IPS DF 6.9 (cell line): Measurements from ENCODE around the gene HECA.
"Not testable (repeated sequence)": the region's sequence is repeated elsewhere in the genome, so short reads cannot be mapped to it uniquely, and the experiment has no call there.

ENCODE experiments used
- DNase-seq: peaks from one replicate; pipeline ENCODE4 v3.0.0-alpha.2; 2013; ENCODE audit warnings: low read depth, low spot score
- H3K27ac ChIP-seq: one replicate; pipeline ENCODE4 v1.5.1; 2013; ENCODE audit warnings: low read length, control low read depth
- H3K27me3 ChIP-seq: 2 replicates; pipeline ENCODE4 v1.6.1; 2013; ENCODE audit warnings: mild to moderate bottlenecking, low read length; ENCODE audit not compliant: control insufficient read depth, insufficient read depth
- H3K36me3 ChIP-seq: 2 replicates; pipeline ENCODE4 v1.6.1; 2013; ENCODE audit warnings: low read length; ENCODE audit not compliant: control insufficient read depth, insufficient read depth
- H3K4me1 ChIP-seq: 2 replicates; pipeline ENCODE4 v1.6.1; 2013; ENCODE audit warnings: low read length; ENCODE audit not compliant: control insufficient read depth, insufficient read depth
- H3K4me3 ChIP-seq: 2 replicates; pipeline ENCODE4 v1.5.1; 2013; ENCODE audit warnings: mild to moderate bottlenecking, low read length
- H3K9me3 ChIP-seq: 2 replicates; pipeline ENCODE4 v1.6.1; 2013; ENCODE audit warnings: low read length, inconsistent platforms; ENCODE audit not compliant: control insufficient read depth, insufficient read depth
- WGBS: extraction: QIAGEN DNeasy Blood & Tissue Kit; methylation state at CpG from one replicate; pipeline ENCODE4 v1.1.7; 2013; ENCODE audit warnings: mixed read lengths, missing lambda C conversion rate; ENCODE audit not compliant: insufficient read length, insufficient coverage; 5-methylcytosine and 5-hydroxymethylcytosine counted together

HECA gene

GRCh38 chr6:139149383-139149782, 14.5 kb downstream of the HECA start:
- no peaks in the 10 kb centered on the region for H3K36me3 ChIP-seq
- no peaks in the 10 kb centered on the region for H3K27me3 ChIP-seq
- H3K4me1 ChIP-seq = 0 out of 2 replicates have a peak, but pooled peaks cover 1% of the 10 kb centered on the region
- H3K9me3 ChIP-seq = no peaks in the 10 kb centered on the region
- H3K4me3 ChIP-seq = no peak overlapping the region
- no peak overlapping the region for H3K27ac ChIP-seq
- DNase-seq = no peak
- no CpG with 5 or more reads among the region's 5 CpGs for WGBS

DNA sequence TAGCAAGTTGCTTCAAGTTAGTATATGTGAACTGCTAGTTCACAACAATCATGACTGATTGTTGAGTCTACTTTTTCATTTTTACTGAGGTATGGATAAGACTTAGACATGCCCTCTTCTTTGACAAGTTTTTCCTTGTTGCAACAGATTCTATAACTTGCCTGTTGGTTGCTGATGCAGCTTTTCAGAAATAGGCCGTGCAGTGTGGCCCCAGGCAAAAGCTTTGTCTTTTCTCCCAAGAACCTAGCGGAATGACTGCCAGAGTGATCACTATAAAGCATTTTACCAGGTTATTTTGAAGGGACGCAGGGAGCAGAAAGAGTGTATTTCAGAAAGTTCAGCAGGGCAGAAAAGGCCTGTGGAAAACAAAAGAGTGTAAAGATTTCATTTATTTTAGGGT, 16.0 kb downstream of the HECA start:
- H3K27me3 ChIP-seq = no peaks in the 10 kb centered on the region
- no CpG with 5 or more reads among the region's 3 CpGs for WGBS

GRCh38 chr6:139151425-139152087, 16.7 kb downstream of the HECA start:
- Histone ChIP-seq H3K27me3 (no peaks in the 10 kb centered on the region), H3K4me3 (no peak overlapping the region), H3K4me1 (no peaks in the 10 kb centered on the region), H3K36me3 (no peaks in the 10 kb centered on the region), H3K27ac (no peak overlapping the region), H3K9me3 (no peaks in the 10 kb centered on the region)
- DNase-seq = no peak
- no CpG with 5 or more reads among the region's 6 CpGs for WGBS

More for the DNA sequence above, 16.0 kb downstream of the HECA start:
- Histone ChIP-seq H3K36me3 (no peaks in the 10 kb centered on the region), H3K4me3 (no peak overlapping the region), H3K9me3 (no peaks in the 10 kb centered on the region), H3K27ac (no peak overlapping the region), H3K4me1 (no peaks in the 10 kb centered on the region)
- DNase-seq = no peak

DNA sequence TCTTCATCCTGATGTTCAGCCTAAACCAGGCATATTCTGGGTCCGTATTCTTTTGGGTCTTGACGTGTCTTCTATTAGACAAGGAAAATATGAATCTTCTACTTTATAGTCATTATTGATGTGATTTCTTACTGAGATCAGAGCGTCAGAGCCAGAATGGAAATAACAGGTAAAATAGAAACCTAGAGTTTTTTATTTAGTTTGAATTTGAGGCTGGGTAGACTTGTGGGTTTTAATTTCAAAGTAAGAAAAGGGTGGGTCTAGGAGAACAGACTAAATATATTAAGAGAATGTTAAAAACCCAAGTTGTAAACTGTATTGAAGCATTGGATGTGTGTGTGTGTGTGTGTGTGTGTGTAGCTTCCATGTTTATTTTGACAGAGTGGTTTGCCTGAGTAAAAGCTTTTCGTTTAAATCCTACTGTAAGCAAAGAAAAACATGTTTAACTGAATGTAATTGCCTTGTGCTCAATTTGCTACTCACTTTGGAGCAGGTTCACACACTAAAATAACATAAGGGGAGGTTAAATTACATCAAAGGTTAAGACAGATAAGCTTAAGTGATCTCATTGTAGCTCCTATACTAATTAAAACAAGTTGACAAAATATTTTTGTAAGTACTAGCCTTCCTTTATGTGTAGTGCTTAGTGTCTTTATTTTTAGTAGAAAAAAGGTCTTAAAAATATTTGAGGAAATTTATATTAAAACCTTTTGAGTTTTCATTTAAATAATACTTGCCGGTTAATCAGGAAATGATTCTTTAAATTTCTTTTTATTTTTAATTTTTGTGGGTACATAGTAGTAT, 17.4 kb downstream of the HECA start:
- Histone ChIP-seq H3K4me3 (no peak overlapping the region), H3K4me1 (no peaks in the 10 kb centered on the region), H3K9me3 (no peaks in the 10 kb centered on the region), H3K36me3 (no peaks in the 10 kb centered on the region), H3K27ac (no peak overlapping the region), H3K27me3 (no peaks in the 10 kb centered on the region)
- no peak for DNase-seq
- no CpG with 5 or more reads among the region's 5 CpGs for WGBS

DNA sequence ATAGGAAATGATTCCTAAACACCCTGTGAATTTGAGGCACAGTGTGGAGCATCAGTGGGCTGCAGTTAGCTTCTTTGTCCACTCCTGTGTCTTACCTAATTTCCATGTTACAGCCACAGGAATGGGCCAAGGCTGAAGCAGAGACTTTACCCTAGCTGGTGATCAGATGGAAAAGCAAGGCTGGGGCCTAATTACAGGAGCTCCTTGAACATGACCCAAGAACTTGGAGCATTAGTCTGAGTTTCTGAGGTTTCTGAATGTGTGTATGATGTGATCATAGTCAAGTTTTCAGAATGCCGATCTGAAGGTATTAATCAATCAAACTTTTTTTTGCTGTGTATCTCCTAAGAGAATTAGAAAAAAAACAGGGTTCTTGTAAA, 18.0 kb downstream of the HECA start:
- no peaks in the 10 kb centered on the region for H3K27me3 ChIP-seq
- no peak overlapping the region for H3K27ac ChIP-seq
- H3K4me3 ChIP-seq = no peak overlapping the region
- H3K9me3 ChIP-seq = no peaks in the 10 kb centered on the region
- DNase-seq = no peak
- H3K36me3 ChIP-seq = no peaks in the 10 kb centered on the region
- WGBS = no CpG with 5 or more reads among the region's 1 CpG
- H3K4me1 ChIP-seq = no peaks in the 10 kb centered on the region

DNA sequence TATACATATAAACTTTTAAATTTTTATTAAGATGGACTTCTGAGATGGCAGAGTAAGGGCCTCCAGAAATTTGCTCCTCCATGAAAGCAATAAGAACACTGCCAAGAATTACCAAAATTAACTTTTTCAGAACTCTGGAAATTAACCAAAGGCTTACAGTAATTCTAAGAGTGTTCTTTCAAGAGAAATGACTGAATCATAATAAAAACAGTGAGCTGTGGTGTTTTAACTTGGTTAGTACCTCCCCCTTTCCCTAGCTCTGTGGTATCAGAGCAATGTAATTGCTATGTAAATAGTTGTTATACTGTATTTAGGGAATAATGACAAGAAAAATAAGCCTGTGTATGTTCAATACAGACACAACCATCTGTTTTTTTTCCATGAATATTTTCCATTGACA, 19.0 kb downstream of the HECA start:
- H3K36me3 ChIP-seq = no peaks in the 10 kb centered on the region
- no peaks in the 10 kb centered on the region for H3K9me3 ChIP-seq
- no peak overlapping the region for H3K4me3 ChIP-seq
- no peak for DNase-seq
- no peaks in the 10 kb centered on the region for H3K27me3 ChIP-seq
- no peak overlapping the region for H3K27ac ChIP-seq
- H3K4me1 ChIP-seq = no peaks in the 10 kb centered on the region

GRCh38 chr6:139154881-139155547, 20.1 kb downstream of the HECA start:
- no CpG with 5 or more reads among the region's 9 CpGs for WGBS
- Histone ChIP-seq H3K4me3 (no peak overlapping the region), H3K36me3 (no peaks in the 10 kb centered on the region), H3K27ac (no peak overlapping the region), H3K27me3 (no peaks in the 10 kb centered on the region), H3K4me1 (no peaks in the 10 kb centered on the region), H3K9me3 (no peaks in the 10 kb centered on the region)
- no peak for DNase-seq

DNA sequence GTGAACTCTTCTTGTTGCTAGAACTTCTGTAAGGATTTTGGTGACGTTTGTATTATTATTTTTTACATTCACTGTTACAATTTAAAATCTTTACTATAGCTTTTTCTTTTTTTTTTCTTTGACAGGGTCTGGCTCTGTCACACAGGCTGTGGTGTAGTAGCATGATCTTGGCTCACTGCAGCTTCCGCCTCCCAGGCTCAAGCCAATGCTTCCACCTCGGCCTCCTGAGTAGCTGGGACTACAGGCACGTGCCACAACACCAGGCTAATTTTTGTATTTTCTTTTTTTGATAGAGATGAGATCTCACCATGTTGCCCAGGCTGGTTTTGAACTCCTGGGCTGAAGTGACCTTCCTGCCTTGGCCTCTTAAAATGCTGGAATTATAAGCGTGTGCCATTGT, 21.2 kb downstream of the HECA start:
- no peaks in the 10 kb centered on the region for H3K27me3 ChIP-seq
- no peak overlapping the region for H3K27ac ChIP-seq
- whole genome bisulfite sequencing = no CpG with 5 or more reads among the region's 5 CpGs

GRCh38 chr6:139156551-139156950, 21.7 kb downstream of the HECA start:
- Histone ChIP-seq H3K27me3 (no peaks in the 10 kb centered on the region), H3K36me3 (no peaks in the 10 kb centered on the region), H3K4me1 (no peaks in the 10 kb centered on the region), H3K9me3 (no peaks in the 10 kb centered on the region), H3K4me3 (no peak overlapping the region), H3K27ac (no peak overlapping the region)
- DNase-seq = no peak
- WGBS = no CpG with 5 or more reads among the region's 4 CpGs

More for the DNA sequence above, 21.2 kb downstream of the HECA start:
- no peaks in the 10 kb centered on the region for H3K4me1 ChIP-seq
- H3K4me3 ChIP-seq = no peak overlapping the region
- no peaks in the 10 kb centered on the region for H3K9me3 ChIP-seq
- DNase-seq = no peak
- H3K36me3 ChIP-seq = no peaks in the 10 kb centered on the region

- not testable (repeated sequence) for H3K9me3 ChIP-seq, H3K36me3 ChIP-seq, DNase-seq, H3K27me3 ChIP-seq, H3K27ac ChIP-seq, H3K4me1 ChIP-seq, H3K4me3 ChIP-seq
- WGBS = no CpG with 5 or more reads among the region's 5 CpGs
Measured at GRCh38 chr6:139157086-139157485, 22.2 kb downstream of the HECA start.
